Measurements from ENCODE around the gene TEX44. TPM values are rescaled to one million over a fixed set of nuclear protein-coding genes. Genes with fewer than 3 reads are reported as not detected.
A peak's percentile ranks its signal among the peaks of the same experiment; 100 is the strongest.

TEX44 gene
- total RNA-seq, 4 donors from 2014 or later, result not detected

- H3K4me1 ChIP-seq, result no peaks in the 10 kb centered on the region
- TF ChIP-seq CTCF (IDR thresholded peaks at IDR 0.05) (no peak), POLR2A (IDR thresholded peaks at IDR 0.05) (no peak)
- no peaks in the 10 kb centered on the region for H3K36me3 ChIP-seq
- no peak for DNase-seq
- H3K27ac ChIP-seq, result no peak overlapping the region
- no peak overlapping the region for H3K4me3 ChIP-seq
- H3K27me3 ChIP-seq, result no peaks in the 10 kb centered on the region
- no peaks in the 10 kb centered on the region for H3K9me3 ChIP-seq
- intact Hi-C loops (cut with DNase I; ENCODE audit: low total_unique reads), result no loop called here
Measured at GRCh38 chr2:231548752-231549151, 43.9 kb upstream of the TEX44 start.

GRCh38 chr2:231549446-231550239 is 43.0 kb upstream of the TEX44 start:
- Histone ChIP-seq H3K4me1 (no peaks in the 10 kb centered on the region), H3K9me3 (no peaks in the 10 kb centered on the region), H3K36me3 (no peaks in the 10 kb centered on the region), H3K27ac (no peak overlapping the region), H3K4me3 (no peak overlapping the region), H3K27me3 (no peaks in the 10 kb centered on the region)
- intact Hi-C loops (cut with DNase I; ENCODE audit: low total_unique reads), result loop anchor here (10.0 kb wide), 1 partner anchor 65 kb away; no protein-coding TSS in a partner anchor
- TF ChIP-seq CTCF (IDR thresholded peaks at IDR 0.05) (no peak), POLR2A (IDR thresholded peaks at IDR 0.05) (no peak)
- no peak for DNase-seq

GRCh38 chr2:231552752-231553151 is 39.9 kb upstream of the TEX44 start:
- DNase-seq, result no peak
- H3K4me3 ChIP-seq, result no peak overlapping the region

GRCh38 chr2:231554327-231554726 is 38.3 kb upstream of the TEX44 start:
- H3K27ac ChIP-seq, result peak overlapping the region; percentile 76 to 81
- TF ChIP-seq CTCF (IDR thresholded peaks at IDR 0.05), result no peak
- TF ChIP-seq POLR2A (IDR thresholded peaks at IDR 0.05), result no peak

More at GRCh38 chr2:231552752-231553151, 39.9 kb upstream of the TEX44 start:
- Histone ChIP-seq H3K9me3 (no peaks in the 10 kb centered on the region), H3K36me3 (no peaks in the 10 kb centered on the region), H3K27me3 (no peaks in the 10 kb centered on the region), H3K4me1 (no peaks in the 10 kb centered on the region), H3K27ac (no peak overlapping the region)
- TF ChIP-seq CTCF (IDR thresholded peaks at IDR 0.05), result no peak
- no peak for TF ChIP-seq POLR2A (IDR thresholded peaks at IDR 0.05)
- intact Hi-C loops (cut with DNase I; ENCODE audit: low total_unique reads), result loop anchor here (10.0 kb wide), 1 partner anchor 68 kb away; no protein-coding TSS in a partner anchor

More at GRCh38 chr2:231554327-231554726, 38.3 kb upstream of the TEX44 start:
- Histone ChIP-seq H3K4me1 (no peaks in the 10 kb centered on the region), H3K4me3 (peak overlapping the region; percentile 21), H3K9me3 (no peaks in the 10 kb centered on the region), H3K27me3 (no peaks in the 10 kb centered on the region), H3K36me3 (no peaks in the 10 kb centered on the region)
- no peak for DNase-seq
- intact Hi-C loops (cut with DNase I; ENCODE audit: low total_unique reads), result loop anchor here (10.0 kb wide), 1 partner anchor 70 kb away; no protein-coding TSS in a partner anchor
